Fibroblast of pulmonary artery (primary cell): Measurements from ENCODE around the gene LHX4.

Experiments
- DNase-seq: peaks from one replicate; pipeline ENCODE4 v3.0.0-alpha.2; 2010; ENCODE audit warnings: low read depth
- H3K4me3 ChIP-seq: replicated peaks from 2 replicates; pipeline ENCODE4 v1.5.1; 2011; ENCODE audit warnings: low read depth, mild to moderate bottlenecking, control low read depth, low read length, moderate library complexity
- TF ChIP-seq, protein P1 (sequence below): IDR thresholded peaks from 2 replicates; pipeline ENCODE4 v1.5.1; 2011; ENCODE audit warnings: mild to moderate bottlenecking, control low read depth, low read length, inconsistent platforms; ENCODE audit errors: missing control alignments

Gene LHX4

DNA sequence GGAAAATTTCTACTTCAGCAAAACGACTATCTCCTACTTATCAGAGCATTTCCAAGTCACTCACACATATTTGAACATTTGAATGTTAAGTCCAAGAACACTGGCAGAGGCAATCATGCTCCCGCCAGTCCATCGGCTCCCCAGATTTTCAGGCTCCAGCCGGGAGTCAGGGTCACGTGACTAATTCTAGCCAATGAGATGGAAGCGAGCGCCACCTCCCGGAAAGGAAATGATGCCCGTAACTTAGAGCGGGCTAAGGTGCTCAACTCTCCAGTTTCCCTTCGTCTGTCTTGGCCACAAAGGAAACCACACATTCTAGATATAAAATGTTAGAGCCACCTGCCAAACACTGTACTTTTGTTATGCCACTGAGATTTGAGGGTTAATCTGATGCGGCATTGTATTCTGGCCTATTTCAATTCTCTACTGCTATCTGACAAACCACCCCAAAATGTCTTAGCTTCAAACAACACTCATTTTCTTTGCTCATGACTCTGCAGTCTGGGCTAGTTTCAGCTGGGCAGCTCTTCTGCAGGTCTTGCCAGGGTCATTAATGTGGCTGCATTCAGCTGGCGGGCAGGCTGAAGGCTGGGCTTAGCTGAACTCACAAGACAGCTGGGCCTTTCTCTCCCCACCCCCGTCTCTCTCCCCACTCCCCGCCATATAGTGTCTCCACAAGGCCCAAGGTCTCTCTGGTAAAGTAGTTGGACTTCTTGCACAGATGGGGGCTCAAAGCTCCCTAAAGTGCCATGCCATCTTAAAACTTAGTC is 16.5 kb upstream of the LHX4 start:
- H3K4me3 ChIP-seq, result no peak overlapping the region
- TF ChIP-seq, protein P1, sequence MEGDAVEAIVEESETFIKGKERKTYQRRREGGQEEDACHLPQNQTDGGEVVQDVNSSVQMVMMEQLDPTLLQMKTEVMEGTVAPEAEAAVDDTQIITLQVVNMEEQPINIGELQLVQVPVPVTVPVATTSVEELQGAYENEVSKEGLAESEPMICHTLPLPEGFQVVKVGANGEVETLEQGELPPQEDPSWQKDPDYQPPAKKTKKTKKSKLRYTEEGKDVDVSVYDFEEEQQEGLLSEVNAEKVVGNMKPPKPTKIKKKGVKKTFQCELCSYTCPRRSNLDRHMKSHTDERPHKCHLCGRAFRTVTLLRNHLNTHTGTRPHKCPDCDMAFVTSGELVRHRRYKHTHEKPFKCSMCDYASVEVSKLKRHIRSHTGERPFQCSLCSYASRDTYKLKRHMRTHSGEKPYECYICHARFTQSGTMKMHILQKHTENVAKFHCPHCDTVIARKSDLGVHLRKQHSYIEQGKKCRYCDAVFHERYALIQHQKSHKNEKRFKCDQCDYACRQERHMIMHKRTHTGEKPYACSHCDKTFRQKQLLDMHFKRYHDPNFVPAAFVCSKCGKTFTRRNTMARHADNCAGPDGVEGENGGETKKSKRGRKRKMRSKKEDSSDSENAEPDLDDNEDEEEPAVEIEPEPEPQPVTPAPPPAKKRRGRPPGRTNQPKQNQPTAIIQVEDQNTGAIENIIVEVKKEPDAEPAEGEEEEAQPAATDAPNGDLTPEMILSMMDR, result no peak
- no peak for DNase-seq

DNA sequence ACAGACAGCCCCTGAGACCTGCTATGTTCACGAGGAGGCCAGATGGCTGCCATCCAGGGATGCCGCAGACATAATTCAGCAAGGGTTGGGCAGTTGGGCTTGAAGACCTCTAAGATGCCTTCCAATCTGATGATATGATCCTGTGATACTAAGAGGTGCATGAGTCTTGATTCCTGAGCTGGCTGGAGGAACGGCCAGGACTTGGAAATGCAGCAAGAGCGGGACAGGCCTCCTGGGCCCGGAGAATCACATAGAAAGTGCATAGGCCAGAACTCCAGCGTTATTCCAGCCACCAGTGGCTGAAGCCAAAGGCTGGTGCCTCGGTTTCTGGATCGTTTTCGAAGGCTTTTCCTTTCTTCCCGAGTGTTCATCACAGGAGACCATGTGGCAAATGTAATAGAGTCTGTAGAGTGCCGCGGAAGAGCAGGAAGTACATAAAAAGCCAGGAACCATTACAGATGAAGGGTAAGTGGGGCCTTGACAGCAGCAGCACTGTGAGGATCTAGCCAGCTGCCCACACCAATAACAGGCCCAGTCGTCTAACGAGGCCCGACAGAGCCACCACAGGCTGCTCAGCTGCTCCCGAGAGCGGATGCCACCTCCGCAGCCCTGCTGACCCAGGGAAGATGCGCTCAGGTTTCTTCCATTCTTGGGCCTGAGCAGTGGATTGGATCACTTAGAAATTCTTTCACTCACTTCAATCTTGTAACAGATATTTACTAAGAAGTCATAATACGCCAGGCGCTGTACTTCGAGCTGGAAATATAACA is 14.0 kb upstream of the LHX4 start:
- no peak for DNase-seq
- no peak overlapping the region for H3K4me3 ChIP-seq
- TF ChIP-seq, protein P1, result no peak

DNA sequence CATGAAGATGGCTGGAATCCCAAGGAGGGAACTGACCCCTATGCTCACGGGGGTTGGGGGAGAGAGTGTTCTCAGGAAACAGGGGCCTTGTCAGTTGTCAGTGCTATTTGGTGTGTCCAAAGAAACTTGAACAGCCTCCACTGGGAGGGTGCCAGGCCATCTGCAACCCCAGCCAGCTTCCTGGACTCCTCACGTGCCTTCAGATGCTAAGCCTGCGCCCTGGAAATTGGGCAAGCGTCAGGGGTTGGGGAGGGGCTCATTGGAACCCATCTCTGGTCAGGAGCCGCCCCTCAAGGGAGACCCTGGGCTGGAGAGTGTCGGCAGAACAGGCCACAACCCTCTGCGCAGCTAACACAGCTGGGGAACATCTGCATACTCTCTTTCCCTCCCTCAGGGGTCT is 13.1 kb upstream of the LHX4 start:
- TF ChIP-seq, protein P1, result no peak
- no peak overlapping the region for H3K4me3 ChIP-seq
- DNase-seq, result no peak

DNA sequence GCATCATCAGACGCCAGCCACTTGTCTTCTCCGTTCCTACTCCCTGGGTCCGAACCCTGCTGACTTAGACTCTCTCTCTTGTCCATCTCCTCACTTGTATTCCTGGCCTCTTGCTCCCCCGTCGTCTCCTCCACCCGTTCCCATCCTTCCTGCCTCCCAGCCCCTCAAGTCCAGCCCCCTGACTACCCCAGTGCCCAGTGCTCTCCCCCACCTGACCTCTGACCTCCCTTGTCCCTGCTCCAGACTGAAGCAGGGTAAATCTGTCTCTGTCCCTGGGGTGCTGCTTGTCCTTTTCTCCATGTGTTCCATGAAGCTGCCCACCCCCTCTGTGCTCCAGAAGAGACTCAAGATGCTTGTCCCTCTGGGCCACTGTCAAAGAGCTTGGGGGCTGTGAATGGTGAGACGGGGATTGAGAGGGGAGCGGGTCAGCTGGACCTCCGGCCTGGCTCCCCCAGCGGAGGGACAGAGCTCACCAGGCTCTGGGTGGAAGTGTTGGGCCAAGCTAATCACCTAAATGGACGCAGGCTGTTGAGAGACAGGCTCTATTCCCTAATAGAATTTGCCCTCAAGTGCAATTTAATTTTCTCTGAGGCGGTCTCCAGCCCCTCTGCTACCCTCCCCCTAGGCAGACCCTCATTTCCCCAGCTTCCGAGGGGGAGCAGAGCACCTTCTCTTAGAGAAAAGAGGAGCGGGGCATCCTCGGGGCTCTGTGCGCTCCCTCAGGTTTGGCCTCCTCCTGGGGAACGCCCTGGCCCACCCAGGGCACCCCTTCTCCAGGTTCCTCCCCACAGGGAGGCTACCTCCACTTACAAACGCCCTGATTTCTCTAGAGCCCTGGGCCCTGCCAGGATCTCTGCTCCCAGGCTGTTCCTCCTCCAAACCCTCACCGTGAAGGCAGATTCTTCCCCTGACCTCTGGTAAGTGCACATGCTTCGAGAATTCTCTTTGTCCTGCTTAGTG is 11.0 kb upstream of the LHX4 start:
- TF ChIP-seq, protein P1, result no peak
- no peak overlapping the region for H3K4me3 ChIP-seq
- DNase-seq, result no peak

DNA sequence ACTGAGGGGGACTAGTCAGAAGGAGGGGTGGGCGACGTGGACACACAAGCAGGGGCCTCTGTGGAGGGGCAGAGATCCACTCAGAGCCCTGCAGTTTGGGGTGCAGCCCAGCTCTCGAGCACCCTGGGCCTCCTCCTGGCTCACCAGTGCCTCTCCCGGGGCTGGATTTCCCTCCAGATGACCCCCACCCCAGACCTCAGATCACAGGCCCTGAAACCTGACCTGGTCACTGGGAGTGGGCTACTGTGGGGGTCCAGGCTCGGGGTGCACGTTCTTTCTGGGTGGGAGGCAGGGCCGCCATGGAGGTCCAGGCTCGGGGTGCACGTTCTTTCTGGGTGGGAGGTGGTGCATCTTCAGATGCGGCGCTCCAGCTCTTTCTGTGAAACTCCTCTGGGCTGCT is 10.3 kb upstream of the LHX4 start:
- no peak for DNase-seq
- H3K4me3 ChIP-seq, result no peak overlapping the region
- TF ChIP-seq, protein P1, result no peak

DNA sequence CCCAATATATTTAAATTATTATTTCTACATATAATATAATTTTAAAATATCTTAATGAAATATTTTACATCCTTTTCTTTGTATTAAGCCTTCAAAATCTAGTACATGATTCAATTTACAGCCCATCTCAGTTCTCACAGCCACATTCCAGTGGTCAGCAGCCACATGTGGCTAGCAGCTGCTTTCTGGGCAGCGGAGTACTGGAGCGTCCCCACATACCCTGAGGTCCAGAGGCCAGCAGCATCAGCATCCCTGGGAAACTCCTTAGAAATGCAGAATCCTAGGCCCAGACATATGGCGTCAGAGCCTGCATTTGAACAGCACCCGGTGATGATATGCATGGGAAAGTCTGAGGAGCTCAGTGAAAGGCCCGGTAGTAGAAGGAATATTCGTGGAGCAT is 8.6 kb upstream of the LHX4 start:
- DNase-seq, result no peak
- TF ChIP-seq, protein P1, result no peak
- H3K4me3 ChIP-seq, result no peak overlapping the region
